SW480 (cell line): Measurements from ENCODE around the gene ARHGEF4.
"Not testable (repeated sequence)": the region's sequence is repeated elsewhere in the genome, so short reads cannot be mapped to it uniquely, and the experiment has no call there.

Source experiments
- DNase-seq: peaks from one replicate; pipeline ENCODE4 v3.0.0-alpha.2; 2016; ENCODE audit warnings: low spot score

Gene ARHGEF4

DNA sequence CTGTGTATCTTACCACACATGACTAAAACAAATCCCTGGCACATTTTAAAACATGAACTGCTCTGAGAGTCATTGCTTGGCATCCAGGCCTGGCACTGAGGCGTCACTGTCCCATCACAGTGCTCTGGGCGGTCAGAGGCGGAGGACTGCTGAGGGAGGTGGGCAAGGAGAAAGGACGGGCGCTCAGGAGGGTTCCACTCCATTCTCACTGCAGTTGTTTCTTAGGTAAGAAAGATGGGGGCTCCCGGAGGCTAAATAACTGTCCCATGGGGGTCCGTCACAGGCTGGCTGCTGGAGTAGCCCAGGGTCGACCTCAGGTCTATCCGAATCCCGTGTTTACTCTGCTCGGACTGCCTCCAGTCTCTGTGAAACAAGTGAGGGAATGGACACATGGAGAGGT lies 139.0 kb downstream of the ARHGEF4 start:
- DNase-seq, result no peak

DNA sequence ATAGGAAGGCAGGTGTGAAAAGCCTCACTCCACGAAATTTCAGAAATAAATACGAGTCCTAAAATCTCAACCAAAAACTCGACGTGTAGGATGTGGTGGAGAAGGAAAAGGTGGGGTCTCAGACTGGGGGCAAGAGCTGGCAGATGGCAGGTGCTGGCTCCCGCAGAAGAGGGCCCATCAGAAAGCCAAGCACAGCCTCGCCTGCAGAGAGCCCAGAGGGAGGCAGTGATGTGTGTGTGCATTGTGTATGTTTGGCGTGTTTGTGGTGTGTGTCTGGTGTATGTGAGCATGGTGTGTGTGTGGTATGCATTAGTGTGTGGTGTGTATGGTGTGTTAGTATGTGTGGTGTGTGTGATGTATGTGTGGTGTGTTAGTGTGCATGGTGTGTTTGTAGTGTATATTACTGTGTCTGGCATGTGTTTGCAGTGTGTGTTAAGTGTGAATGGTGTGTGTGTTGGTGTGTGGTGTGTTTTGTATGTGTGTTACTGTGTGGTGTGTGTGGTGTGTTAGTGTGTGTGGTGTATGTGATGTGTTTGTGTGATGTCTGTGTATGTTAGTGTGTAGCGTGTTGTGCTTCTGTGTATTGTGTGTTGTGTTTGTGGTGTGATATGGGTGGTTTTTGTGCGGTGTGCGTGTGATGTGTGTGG lies 140.0 kb downstream of the ARHGEF4 start:
- DNase-seq, result no peak

DNA sequence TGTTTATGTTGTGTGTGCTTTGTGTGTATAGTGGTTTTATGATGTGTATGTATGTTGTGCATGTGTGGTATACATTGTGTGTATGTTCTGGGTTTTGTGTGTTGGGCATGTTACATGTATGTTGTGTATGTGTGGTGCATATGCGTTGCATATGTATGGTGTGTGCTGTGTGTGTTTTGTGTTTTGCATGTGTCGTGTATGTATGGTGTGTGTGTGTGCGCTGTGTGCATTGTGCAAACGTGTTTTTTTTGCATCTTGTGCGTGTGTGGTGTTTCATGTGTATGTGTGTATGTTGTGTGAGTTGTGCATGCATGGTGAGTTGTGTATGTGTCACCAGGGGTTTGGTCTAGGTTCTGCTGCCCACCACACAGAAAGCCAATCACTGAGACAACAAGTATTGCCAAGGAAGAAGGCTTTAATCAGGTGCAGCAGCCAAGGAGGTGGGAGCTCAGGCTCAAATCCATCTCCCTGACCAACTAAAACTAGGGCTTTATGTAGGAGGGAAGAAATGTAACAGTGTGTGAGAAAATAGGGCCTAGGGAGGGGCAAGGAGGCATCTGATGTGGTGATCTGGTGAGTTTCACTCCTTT lies 140.8 kb downstream of the ARHGEF4 start:
- DNase-seq, result no peak

DNA sequence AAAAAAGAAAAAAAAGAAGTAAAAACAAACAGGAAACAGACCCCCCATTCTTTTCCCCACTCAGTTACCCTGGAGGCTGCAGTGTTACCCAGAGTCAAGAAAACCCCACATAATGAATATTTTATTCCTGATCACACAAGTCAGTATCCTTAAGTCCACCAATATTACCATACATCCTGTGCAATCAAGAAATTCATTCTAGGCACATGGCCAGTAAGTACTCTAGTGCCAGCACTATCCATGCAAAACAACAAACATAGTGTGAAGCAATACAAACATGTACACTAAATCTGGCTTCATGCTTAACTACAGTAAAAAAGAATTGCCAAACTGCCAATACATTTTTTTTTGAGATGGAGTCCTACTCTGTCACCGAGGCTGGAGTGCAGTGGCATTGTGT lies 145.0 kb downstream of the ARHGEF4 start:
- no peak for DNase-seq

DNA sequence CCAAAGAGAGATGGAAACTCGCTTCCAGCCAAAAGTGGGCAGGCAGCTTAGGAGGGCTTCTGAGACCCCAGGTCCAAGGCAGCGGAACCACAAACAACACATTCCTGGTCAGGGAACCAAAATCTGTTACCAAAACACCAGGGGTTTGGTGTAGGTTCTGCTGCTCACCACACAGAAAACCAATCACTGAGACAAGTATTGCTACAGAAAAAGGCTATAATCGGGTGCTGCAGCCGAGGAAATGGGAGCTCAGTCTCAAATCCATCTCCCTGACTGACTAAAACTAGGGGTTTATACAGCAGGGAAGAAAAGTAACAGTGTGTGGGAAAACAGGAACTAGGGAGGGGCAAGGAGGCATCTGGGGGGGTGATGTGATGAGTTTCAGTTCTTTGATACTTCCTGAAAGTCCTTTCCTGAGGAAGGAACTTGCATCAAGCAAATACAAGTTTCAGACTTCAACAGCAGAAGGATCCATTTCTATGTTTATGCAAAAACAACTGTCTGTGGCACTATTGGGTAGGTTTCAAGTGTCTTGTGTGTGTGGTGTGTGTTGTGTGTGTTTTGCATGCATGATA lies 148.6 kb downstream of the ARHGEF4 start:
- DNase-seq, result no peak

DNA sequence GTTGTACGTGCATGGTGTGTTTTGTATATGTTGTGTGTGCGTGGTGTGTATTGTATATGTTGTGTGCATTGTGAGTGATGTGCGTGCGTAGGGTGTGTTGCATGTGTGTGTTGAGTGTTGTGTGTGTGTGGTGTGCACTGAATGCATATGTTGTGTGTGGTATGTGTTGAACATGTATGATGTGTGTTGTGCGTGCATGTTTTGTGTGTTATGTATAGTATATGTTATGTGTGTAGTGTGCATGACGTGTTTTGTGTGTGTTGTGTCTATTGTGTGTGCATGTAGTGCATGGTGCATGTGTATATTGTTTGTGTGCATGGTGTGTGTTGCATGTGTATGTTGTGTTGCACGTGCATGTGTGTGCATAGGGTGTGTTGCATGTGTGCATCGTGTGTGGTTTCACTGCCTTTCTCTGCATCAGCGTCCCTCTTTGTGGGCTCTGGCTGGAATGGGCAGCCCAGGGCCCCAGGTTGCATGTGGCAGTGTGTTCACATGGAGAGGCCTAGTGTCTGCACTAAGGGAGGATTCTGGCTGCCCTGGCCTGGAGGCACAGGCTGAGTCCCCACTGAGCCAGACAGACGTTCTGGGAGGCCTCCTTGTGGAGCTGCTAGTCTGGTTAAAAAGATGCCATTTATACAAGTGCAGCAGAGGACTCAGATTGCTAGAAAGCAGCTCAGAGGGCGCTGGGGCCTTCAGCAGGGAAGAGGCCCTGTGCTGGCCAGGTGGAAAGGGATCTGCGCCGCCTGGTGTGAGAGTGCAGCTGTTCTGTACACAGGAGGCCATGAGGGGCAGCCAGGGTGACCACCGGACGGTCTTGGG lies 149.3 kb downstream of the ARHGEF4 start:
- DNase-seq, result no peak

DNA sequence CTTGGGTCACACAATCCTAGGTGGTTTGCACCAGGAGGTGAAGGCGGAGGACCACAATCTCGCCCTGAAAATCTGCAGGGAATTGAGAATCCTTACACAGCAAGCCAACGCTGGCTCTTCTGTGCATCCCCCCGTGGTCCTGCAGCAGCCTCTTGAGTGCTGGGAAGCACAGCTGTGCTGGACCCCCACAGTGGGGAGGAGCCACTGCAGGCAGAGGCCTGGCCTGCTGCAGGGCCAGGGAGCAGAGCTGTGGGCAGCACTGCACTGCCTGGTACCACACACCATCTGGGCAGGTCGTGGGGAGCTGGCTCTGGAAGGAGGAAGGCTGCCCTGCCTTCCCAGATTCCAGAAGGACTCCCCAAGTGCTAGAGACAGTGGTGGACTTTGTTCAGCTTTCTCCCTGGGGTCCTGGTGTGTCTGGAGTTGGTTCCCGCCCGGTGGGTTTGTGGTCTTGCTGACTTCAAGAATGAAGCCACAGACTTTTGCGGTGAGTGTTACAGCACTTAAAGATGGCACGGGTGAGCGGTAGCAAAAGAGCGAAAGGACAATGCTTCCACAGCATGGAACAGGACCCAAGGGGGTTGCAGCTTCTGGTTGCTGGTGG lies 150.3 kb downstream of the ARHGEF4 start:
- no peak for DNase-seq

DNA sequence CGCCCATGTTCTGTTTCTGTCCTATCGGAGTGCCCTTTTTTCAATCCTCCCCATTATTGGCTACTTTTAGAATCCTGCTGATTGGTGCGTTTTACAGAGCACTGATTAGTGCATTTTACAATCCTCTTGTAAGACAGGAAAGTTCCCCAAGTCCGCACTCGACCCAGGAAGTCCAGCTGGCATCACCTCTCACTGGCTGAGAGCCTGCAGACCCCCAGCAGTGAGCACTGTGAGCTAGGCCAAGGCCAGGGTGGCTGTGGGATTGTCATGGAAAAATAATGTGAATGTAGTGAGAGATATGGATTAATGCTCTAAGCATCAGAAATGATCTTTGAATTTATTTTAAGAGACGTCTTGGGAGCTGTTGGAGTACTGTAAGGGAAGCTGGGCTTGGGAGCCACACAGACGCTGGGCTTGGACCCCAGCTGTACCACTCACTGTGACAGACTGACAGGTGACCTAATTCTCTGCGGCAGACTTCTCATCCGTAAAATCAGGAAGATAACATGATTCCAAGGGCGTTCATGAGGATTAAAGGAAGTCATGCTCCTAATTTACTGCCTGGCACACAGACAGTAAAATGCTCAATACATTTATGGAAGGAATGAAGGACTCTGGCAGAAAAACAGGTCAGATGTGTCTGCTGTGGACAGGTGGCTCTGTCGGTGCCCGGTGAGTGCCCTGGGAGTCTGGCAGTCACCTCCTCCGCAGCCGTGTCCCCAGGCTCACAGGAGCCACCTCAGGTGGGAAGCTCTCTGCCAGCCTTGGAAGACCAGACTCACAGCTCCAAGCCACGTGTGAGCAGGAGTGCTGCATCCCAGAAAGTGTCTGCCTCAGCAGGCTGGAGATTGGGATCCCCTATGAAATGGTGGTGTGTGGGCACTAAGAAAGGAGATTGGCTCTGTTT lies 151.1 kb downstream of the ARHGEF4 start:
- no peak for DNase-seq

DNA sequence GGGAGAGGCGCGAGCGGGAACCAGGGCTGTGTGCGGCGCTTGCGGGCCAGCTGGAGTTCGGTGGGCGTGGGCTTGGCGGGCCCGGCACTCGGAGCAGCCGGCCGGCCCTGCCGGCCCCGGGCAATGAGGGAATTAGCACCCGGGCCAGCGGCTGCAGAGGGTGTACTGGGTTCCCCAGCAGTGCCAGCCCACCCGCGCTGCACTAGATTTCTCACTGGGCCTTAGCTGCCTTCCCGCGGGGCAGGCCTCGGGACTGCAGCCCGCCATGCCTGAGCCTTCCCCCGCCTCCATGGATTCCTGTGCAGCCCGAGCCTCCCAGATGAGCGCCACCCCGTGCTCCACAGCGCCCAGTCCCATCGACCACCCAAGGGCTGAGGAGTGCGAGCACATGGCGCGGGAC lies 154.7 kb downstream of the ARHGEF4 start:
- not testable (repeated sequence) for DNase-seq

DNA sequence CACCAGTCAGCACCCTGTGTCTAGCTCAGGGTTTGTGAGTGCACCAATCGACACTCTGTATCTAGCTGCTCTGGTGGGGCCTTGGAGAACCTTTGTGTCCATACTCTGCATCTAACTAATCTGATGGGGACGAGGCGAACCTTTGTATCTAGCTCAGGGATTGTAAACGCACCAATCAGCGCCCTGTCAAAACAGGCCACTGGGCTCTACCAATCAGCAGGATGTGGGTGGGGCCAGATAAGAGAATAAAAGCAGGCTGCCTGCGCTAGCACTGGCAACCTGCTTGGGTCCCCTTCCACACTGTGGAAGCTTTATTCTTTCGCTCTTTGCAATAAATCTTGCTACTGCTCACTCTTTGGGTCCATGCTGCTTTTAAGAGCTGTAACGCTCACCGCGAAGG lies 155.3 kb downstream of the ARHGEF4 start:
- DNase-seq, result not testable (repeated sequence)

DNA sequence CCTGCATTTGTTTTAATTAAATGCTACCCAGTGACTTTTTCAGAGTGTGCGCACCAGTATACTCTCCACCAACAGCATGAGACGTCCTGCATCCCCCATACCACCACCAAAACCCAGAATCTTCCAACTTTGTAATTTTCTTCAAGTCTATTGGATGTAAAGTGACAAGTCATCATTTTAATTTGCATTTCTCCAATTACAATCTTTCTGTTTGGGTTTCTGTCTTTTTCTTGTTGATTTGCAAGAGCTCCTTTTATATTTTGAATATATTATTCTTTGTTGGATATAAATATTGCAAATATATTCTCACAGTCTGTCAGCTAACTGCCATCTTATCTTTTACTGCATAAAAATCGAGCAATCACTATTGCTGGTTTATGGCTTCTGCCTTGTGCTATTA lies 160.0 kb downstream of the ARHGEF4 start:
- DNase-seq, result no peak

DNA sequence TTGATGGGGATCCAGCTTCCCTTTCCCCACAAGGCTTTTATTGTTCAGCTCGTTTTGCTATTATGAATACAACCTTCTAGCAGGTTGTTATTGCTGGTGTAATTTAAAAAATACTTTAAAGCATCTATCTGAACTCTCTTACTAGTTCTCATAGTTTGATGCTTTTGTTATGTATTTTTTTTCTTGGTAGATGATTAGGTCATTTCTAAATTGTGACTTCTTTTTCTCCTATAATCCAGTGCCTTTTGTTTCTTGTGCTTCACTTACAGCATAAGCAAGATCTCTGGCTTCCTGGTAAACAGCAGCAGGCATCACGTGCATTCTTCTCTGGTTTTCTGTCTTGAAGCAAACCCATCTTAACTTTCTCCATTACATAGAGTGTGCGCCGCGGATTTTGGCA lies 160.5 kb downstream of the ARHGEF4 start:
- no peak for DNase-seq

DNA sequence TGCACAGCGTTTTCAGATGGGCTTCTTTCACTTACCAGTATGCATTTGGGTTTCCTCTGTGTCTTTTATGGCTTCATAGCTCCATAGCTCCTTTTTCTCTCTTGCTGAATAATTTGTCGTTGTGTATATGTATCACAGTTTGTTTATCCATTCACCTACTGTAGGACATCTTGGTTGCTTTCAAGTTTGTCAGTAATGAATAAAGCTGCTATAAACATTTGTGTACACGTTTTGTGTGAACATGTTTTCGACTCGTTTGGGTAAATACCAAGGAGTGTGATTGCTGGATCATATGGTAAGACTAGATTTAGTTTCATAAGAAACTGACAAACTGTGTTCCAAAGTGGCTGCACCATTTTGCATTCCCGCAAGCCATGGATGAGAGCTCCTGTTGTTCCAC lies 161.8 kb downstream of the ARHGEF4 start:
- no peak for DNase-seq

DNA sequence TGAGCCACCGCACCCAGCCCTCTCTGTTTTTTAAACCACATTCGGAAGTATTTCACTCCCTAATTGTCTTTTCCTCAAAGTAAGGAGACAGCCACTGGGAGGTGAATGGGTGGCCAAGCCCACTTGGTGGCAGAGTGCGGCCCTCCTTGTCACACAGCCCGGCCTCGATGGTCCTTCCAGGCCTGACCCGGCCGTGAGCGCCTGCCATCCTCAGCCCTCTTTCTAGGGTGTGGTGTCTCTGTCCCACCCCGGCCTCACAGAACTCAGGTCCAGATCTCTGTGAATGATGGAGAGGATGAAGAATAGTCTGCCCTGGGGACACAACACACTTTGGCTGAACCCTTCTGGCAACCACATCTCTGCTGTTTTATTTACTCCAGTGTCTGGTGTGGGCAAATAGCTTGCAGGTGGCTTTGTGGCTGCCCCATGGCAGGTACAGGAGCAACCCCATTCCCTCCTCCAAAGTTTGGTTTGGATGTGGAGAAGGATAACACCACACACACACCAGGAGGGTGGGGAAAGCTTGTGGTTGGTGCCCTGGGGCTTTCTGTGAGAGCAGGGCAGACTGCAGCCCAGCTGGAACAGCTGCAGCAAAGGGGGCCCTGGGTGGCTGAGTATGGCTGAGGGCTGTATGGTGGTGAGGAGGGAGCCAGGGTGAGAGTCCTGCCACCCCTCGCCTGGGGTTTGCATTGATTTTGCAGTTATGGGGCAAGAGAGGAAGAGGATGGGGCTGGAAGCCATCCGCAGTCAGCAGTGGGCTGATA lies 167.9 kb downstream of the ARHGEF4 start:
- no peak for DNase-seq

DNA sequence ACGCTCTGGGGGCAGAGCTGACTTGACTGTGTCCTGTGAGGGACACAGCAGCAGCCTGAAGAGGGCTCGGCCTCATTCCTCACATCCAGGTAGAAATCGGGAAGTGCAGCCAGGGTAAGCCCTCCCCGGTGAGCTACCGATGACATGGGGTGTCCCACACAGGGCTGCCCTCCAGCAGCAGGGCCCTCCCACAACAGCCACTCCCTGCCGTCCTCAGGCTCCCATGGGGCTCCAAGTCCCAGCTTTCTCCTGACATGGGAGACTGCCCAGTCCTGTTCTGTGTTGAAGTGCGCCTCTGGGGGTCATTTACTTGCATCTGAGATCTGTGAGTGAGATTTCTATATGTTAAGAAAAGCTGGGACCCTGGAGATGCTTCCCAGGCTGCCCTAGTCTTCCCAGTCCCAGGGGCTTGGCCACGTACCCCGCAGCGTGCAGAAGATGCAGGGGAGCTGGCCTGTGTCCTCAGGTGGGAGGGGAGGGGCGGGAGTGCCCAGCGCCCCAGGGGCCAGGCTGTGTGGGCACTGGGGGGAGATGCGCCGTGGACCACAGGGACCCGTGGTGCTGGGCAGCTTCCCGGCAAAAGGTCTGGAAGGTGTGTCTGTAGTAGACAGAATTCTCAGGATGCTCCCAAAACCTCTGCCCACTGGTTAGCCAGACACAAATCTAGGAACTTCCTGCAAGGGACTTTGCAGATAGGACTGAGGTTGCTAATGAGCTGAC lies 168.7 kb downstream of the ARHGEF4 start:
- no peak for DNase-seq

DNA sequence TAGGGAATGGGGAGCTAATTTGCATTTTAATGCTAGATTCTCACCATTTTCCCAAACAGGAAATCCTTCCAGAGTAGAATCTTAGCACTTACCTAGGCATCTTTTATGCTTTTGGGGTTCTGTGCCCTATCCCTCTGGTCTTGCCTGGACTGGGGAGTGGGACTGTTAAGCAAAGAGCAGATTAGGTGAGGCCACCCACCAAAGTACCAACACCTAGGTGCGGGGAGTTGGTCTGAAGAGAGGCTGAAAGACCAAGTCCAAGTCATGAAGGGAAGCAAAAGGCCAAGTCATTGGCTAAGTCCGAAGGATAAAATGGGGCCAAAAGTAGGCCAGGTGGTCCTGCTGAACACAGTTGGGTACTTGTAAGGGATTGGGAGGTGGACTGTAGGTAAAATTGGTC lies 169.8 kb downstream of the ARHGEF4 start:
- no peak for DNase-seq

DNA sequence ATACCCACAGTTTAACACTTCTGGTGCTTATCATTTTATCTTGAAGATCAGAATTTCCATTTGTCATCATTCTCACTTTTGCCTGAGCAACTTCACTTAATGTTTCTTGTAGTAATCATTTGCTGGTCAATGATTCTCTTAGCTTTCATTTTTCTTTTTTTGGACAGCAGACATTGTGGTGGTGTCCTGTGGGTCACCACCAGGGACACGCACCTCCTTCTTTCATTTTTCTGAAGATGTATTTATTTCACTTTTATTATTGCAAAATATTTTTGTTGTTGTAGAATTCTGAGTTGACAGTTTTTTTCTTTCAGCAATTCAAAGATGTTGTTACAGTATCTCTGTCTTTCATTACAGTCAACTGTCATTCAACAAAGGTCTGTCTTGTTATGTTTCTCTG lies 172.3 kb downstream of the ARHGEF4 start:
- no peak for DNase-seq

DNA sequence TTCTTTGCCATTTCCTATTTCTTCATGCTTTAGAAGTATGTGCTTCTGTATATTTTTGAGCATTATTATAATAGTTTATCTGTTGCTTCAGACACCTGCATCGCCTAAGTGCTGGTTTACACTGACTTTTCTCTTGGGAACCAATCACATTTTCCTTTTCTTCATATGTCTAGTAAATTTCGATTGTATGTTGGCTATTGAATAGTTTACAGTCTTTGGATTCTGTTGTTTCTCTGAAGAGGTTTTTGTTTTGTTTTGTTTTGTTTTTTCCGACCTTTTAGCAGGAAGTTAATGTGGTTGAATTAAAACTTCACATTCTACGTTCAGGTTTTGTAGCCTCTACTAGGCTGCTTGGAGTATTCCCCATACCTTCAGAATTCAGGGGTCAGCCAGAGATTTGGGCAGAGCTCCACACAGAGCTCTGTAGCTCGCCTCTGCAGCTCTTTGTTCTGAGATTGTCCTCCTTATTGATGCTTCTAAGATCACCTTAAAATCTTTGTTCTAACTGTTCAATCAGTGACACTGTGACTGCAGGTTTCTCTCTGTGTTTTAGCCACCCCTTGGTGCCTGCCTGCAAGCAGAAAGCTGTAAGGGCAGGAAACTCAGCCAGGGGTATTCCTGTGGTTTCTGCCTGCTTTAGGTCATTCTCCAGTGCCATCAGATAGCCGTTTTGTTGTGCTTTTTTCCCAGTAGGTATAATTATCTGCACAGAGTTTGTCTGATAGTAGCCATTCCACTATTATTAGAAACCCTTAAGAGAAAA lies 173.2 kb downstream of the ARHGEF4 start:
- no peak for DNase-seq

DNA sequence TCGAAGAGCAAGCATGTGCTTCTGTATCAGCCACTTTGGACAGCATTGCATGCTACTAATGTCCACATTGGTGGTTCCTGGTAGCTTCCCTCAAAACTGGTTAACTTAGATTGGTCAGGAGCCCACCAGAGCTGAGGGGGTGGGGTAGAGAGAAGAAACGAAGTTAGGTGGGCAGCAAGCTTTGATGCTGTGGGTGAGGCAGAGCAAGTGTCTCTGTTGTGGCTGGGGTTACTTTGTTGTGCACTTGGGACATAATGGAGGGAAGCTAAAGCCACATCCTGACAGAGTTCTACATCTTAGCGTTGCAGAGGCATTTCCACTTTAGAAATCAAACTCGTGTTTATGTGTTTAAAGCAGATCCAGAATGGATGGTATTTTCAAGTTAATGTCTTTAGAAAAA lies 173.9 kb downstream of the ARHGEF4 start:
- no peak for DNase-seq
